CD14-positive monocyte (primary cell): Measurements from ENCODE around the gene QKI. TPM values are rescaled to one million over a fixed set of nuclear protein-coding genes. Genes with fewer than 3 reads are reported as not detected.

ENCODE experiments used
- DNase-seq, 3 donors: peaks; one replicate each; pipeline ENCODE4 v3.0.0-alpha.2; 2011 to 2022
- H2AFZ ChIP-seq: 2 replicates; pipeline ENCODE4 v1.6.0; 2012; ENCODE audit warnings: mild to moderate bottlenecking, low read depth, low read length, inconsistent platforms; ENCODE audit not compliant: insufficient read depth, poor library complexity, severe bottlenecking
- H3K27ac ChIP-seq, 2 donors: 1 replicate in 1 of 2; 2 replicates in 1 of 2; pipeline ENCODE4 v1.5.1; 2012 to 2013; ENCODE audit warnings: low read length in 2 of 2, control low read depth in 1 of 2, inconsistent platforms in 1 of 2, low read depth in 1 of 2, mild to moderate bottlenecking in 1 of 2
- H3K27me3 ChIP-seq, 2 donors: one replicate each; pipeline versions ENCODE4 v1.6.0 to v1.6.1; 2011 to 2013; ENCODE audit warnings: low read length in 2 of 2; ENCODE audit not compliant: control insufficient read depth in 2 of 2, insufficient read depth in 2 of 2
- H3K36me3 ChIP-seq, 2 donors: replicated peaks in 1 of 2; 1 replicate in 1 of 2; 2 replicates in 1 of 2; pipeline versions ENCODE4 v1.5.1 to v1.6.1; 2012 to 2013; ENCODE audit warnings: low read length in 2 of 2, control low read depth in 1 of 2, inconsistent platforms in 1 of 2, mild to moderate bottlenecking in 1 of 2; ENCODE audit not compliant: insufficient read depth in 2 of 2, control insufficient read depth in 1 of 2
- H3K4me1 ChIP-seq, 2 donors: 1 replicate in 1 of 2; 2 replicates in 1 of 2; pipeline versions ENCODE4 v1.5.1 to v1.6.1; 2012 to 2013; ENCODE audit warnings: low read length in 2 of 2, control low read depth in 1 of 2, inconsistent platforms in 1 of 2, mild to moderate bottlenecking in 1 of 2, moderate library complexity in 1 of 2; ENCODE audit not compliant: insufficient read depth in 2 of 2, control insufficient read depth in 1 of 2
- H3K4me2 ChIP-seq: replicated peaks from 2 replicates; pipeline ENCODE3; 2012; ENCODE audit warnings: low read length, moderate library complexity, mild to moderate bottlenecking; ENCODE audit not compliant: poor library complexity, severe bottlenecking; ENCODE audit errors: extremely low read depth
- H3K4me3 ChIP-seq, 3 experiments: fragments of 200-600 bp in 1 of 3; sonication (generic) in 1 of 3; replicated peaks in 1 of 3; 1 replicate in 2 of 3; 2 replicates in 1 of 3; pipeline ENCODE4 v1.5.1; 2011 to 2013; ENCODE audit warnings: low read length in 3 of 3, mild to moderate bottlenecking in 3 of 3, control low read depth in 2 of 3, low read depth in 2 of 3, inconsistent platforms in 1 of 3, moderate library complexity in 1 of 3
- H3K79me2 ChIP-seq: 2 replicates; pipeline ENCODE4 v1.6.0; 2012; ENCODE audit warnings: mild to moderate bottlenecking, control low read depth, inconsistent platforms, low read length, moderate library complexity; ENCODE audit not compliant: insufficient read depth
- H3K9ac ChIP-seq: 2 replicates; pipeline ENCODE4 v1.6.0; 2017; ENCODE audit warnings: low read length, mild to moderate bottlenecking; ENCODE audit not compliant: insufficient read depth, poor library complexity, severe bottlenecking
- H3K9me3 ChIP-seq, 2 donors: replicated peaks in 1 of 2; 1 replicate in 1 of 2; 2 replicates in 1 of 2; pipeline versions ENCODE4 v1.5.1 to v1.6.1; 2012 to 2013; ENCODE audit warnings: low read length in 2 of 2, control low read depth in 1 of 2; ENCODE audit not compliant: control insufficient read depth in 1 of 2, insufficient read depth in 1 of 2
- H4K20me1 ChIP-seq: 2 replicates; pipeline ENCODE4 v1.6.0; 2012; ENCODE audit warnings: mild to moderate bottlenecking, low read length, control low read depth, moderate library complexity; ENCODE audit not compliant: insufficient read depth
- H3K27ac Mint-ChIP-seq, 7 donors: one replicate each; pipeline ENCODE4 v1.8.0; 2020; ENCODE audit warnings: mild to moderate bottlenecking in 7 of 7, mixed read lengths in 7 of 7, moderate library complexity in 6 of 7, inconsistent platforms in 2 of 7
- H3K27me3 Mint-ChIP-seq, 3 donors: one replicate each; pipeline ENCODE4 v1.8.0; 2021 to 2022; ENCODE audit warnings: low read depth in 3 of 3, mild to moderate bottlenecking in 3 of 3, mixed read lengths in 3 of 3, moderate library complexity in 3 of 3, inconsistent platforms in 1 of 3
- H3K36me3 Mint-ChIP-seq, 2 donors: one replicate each; pipeline ENCODE4 v1.8.0; 2020; ENCODE audit warnings: mixed read lengths in 2 of 2, inconsistent platforms in 1 of 2, mild to moderate bottlenecking in 1 of 2
- H3K4me1 Mint-ChIP-seq: one replicate; pipeline ENCODE4 v1.8.0; 2020; ENCODE audit warnings: mild to moderate bottlenecking, mixed read lengths
- H3K4me3 Mint-ChIP-seq, 2 donors: one replicate each; pipeline ENCODE4 v1.8.0; 2020; ENCODE audit warnings: mild to moderate bottlenecking in 2 of 2, mixed read lengths in 2 of 2, moderate library complexity in 1 of 2
- H3K9me3 Mint-ChIP-seq, 7 donors: one replicate each; pipeline ENCODE4 v1.8.0; 2020 to 2022; ENCODE audit warnings: mixed read lengths in 7 of 7, mild to moderate bottlenecking in 6 of 7, moderate library complexity in 6 of 7, inconsistent platforms in 2 of 7
- WGBS: methylation state at CpG from one replicate; pipeline ENCODE4 v1.1.5; 2013; ENCODE audit warnings: missing lambda C conversion rate; ENCODE audit not compliant: insufficient coverage; 5-methylcytosine and 5-hydroxymethylcytosine counted together
- intact Hi-C, 2 donors: fragments of 100-400 bp; cut with micrococcal nuclease; formaldehyde crosslinking; loops; one replicate each; pipeline versions ENCODE4 v1.15.0 to v1.15.1; 2023
- polyA plus RNA-seq, 3 donors: library from polyadenylated mRNA; depleted of rRNA in 1 of 3; unstranded in 2 of 3; stranded (reverse) in 1 of 3; fragments of 300-500 nt in 2 of 3; fragments of >200 nt in 1 of 3; fragmentation: Illumina TruSeq in 2 of 3; gene quantifications; 1 replicate in 2 of 3; 2 replicates in 1 of 3; pipeline ENCODE4 v1.2.3, GENCODE V29; 2012 to 2021
- TF ChIP-seq, protein P1 (sequence below): fragments of 200-600 bp; IDR thresholded peaks from one replicate; pipeline ENCODE4 v1.8.0; 2022; ENCODE audit warnings: antibody characterized with exemption, mild to moderate bottlenecking

QKI gene
- polyA plus RNA-seq, 3 donors: 24.3 to 154 (median 71.8) TPM

- Histone ChIP-seq H3K4me3 (no peak overlapping the region), H4K20me1 (peaks cover 87% of the 10 kb centered on the region), H3K4me2 (no peak overlapping the region), H3K27ac (no peak overlapping the region), H3K9ac (no peak overlapping the region), H3K27me3 (no peaks in the 10 kb centered on the region), H3K4me1 (no peaks in the 10 kb centered on the region), H3K36me3 (peaks cover 35 to 62% of the 10 kb centered on the region in 2 donors), H3K79me2 (no peaks in the 10 kb centered on the region), H2AFZ (no peak overlapping the region), H3K9me3 (no peaks in the 10 kb centered on the region)
- intact Hi-C loops: no loop called here
- Mint-ChIP-seq H3K27me3 (peaks cover 0 to 4% (median 0%) of the 10 kb centered on the region in 3 donors), H3K36me3 (peaks cover 36 to 49% of the 10 kb centered on the region in 2 donors), H3K4me3 (no peak overlapping the region), H3K9me3 (peaks cover 0 to 1% (median 0%) of the 10 kb centered on the region in 7 donors), H3K4me1 (peaks cover 2% of the 10 kb centered on the region), H3K27ac (no peak overlapping the region)
- no peak for DNase-seq
- WGBS: no CpG with 5 or more reads among the region's 4 CpGs
- TF ChIP-seq, protein P1, sequence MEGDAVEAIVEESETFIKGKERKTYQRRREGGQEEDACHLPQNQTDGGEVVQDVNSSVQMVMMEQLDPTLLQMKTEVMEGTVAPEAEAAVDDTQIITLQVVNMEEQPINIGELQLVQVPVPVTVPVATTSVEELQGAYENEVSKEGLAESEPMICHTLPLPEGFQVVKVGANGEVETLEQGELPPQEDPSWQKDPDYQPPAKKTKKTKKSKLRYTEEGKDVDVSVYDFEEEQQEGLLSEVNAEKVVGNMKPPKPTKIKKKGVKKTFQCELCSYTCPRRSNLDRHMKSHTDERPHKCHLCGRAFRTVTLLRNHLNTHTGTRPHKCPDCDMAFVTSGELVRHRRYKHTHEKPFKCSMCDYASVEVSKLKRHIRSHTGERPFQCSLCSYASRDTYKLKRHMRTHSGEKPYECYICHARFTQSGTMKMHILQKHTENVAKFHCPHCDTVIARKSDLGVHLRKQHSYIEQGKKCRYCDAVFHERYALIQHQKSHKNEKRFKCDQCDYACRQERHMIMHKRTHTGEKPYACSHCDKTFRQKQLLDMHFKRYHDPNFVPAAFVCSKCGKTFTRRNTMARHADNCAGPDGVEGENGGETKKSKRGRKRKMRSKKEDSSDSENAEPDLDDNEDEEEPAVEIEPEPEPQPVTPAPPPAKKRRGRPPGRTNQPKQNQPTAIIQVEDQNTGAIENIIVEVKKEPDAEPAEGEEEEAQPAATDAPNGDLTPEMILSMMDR: no peak
Observed at GRCh38 chr6:163576114-163576513, 161.6 kb downstream of the QKI start.

- Mint-ChIP-seq H3K27ac (peak overlapping the region in 4 of 7 donors; percentile 11 to 86 (median 20)), H3K36me3 (peaks cover 27 to 37% of the 10 kb centered on the region in 2 donors), H3K9me3 (peaks cover 0 to 1% (median 0%) of the 10 kb centered on the region in 7 donors), H3K4me3 (peak overlapping the region in 1 of 2 donors; percentile 48), H3K27me3 (peaks cover 0 to 4% (median 0%) of the 10 kb centered on the region in 3 donors), H3K4me1 (peaks cover 2% of the 10 kb centered on the region)
- Histone ChIP-seq H3K27me3 (no peaks in the 10 kb centered on the region), H3K36me3 (peaks cover 27 to 49% of the 10 kb centered on the region in 2 donors), H3K9ac (no peak overlapping the region), H3K79me2 (no peaks in the 10 kb centered on the region), H3K9me3 (no peaks in the 10 kb centered on the region), H3K4me2 (no peak overlapping the region), H2AFZ (no peak overlapping the region), H3K27ac (no peak overlapping the region), H3K4me1 (no peaks in the 10 kb centered on the region), H3K4me3 (no peak overlapping the region), H4K20me1 (peaks cover 78% of the 10 kb centered on the region)
- 56% methylated on average over 2 of the region's 3 CpGs for WGBS
- intact Hi-C loops: no loop called here
- DNase-seq: no peak
- TF ChIP-seq, protein P1: no peak
Observed at GRCh38 chr6:163577404-163577803, 162.9 kb downstream of the QKI start.
